Measurements from ENCODE around the gene ATOH8.

The ATOH8 gene

GRCh38 chr2:85736456-85737355 is 17.1 kb upstream of the ATOH8 start:
- DNase-seq (ENCODE audit: low spot score), result no peak

- no peak for DNase-seq (ENCODE audit: low spot score)
Observed at GRCh38 chr2:85737481-85737880, 16.3 kb upstream of the ATOH8 start.

DNA sequence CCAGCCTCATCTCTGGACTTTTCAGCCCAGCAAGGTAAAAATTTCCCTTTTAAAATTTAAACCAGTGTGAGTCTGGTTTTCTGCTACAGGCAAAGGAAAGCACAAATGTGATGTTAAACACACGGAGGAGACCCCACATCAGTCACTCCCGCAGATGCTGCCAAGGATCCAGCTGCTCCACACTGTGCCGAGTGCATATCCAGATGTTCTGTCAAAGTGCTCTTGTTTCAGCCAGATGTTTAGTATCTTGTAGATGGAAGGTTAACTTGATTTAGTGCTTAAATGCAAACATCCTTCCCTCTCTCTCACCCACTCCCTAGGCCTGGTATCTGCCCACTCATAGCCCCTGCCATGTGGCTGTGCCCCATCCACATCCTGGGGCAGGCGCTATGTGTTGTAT is 15.8 kb upstream of the ATOH8 start:
- DNase-seq (ENCODE audit: low spot score), result no peak

DNA sequence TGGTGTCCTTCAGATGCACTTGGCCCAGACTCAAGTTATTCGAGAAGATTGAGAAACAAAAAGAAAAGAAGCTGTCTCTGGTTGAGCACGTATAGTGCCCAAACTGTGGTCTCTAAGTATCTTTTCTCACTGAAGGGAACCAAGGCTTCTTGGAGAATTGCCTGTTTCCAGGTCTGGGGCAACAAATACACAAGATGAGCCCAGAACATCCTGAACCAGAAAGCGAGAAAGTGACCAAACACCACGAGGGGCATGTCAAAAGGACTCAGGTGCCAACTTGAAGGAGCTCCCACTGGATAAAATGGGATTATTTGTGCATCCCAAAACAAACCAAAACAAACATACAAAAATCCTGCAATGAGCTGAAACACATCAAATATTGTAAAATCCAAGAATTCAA is 13.6 kb upstream of the ATOH8 start:
- no peak for DNase-seq (ENCODE audit: low spot score)

DNA sequence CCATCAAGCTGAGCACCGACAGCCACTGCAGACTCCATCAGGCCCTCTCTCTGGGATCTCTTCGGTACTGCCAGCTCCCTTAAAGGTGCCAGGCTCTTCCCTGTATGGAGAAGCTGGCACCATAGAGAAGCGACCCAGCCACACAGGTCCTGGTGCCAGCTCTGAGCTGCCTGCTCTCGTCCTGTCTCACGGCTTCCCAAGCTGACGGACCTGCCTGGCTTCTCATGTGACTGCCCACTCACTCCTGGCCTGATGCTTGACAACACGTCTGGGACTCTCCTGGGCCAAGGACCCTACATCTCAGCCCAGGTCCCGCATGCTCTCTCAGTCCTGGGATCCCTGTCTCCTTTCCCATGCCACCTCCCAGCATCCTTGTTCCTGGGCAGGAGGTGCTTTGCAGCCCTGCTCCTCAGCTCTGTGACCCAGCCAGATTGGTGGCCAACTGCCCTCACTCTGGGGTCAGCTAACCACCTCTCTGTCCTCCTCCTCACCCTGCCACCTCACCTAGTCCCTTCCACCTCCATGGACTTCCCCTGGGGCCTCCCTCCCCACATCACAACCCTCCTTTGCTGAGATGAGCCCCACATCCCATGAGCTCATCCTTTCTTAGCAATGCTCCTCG is 12.5 kb upstream of the ATOH8 start:
- no peak for DNase-seq (ENCODE audit: low spot score)

GRCh38 chr2:85741833-85742455 is 11.8 kb upstream of the ATOH8 start:
- DNase-seq (ENCODE audit: low spot score), result no peak

GRCh38 chr2:85743304-85743978 is 10.3 kb upstream of the ATOH8 start:
- DNase-seq (ENCODE audit: low spot score), result no peak

GRCh38 chr2:85744055-85744454 is 9.7 kb upstream of the ATOH8 start:
- no peak for DNase-seq (ENCODE audit: low spot score)

DNA sequence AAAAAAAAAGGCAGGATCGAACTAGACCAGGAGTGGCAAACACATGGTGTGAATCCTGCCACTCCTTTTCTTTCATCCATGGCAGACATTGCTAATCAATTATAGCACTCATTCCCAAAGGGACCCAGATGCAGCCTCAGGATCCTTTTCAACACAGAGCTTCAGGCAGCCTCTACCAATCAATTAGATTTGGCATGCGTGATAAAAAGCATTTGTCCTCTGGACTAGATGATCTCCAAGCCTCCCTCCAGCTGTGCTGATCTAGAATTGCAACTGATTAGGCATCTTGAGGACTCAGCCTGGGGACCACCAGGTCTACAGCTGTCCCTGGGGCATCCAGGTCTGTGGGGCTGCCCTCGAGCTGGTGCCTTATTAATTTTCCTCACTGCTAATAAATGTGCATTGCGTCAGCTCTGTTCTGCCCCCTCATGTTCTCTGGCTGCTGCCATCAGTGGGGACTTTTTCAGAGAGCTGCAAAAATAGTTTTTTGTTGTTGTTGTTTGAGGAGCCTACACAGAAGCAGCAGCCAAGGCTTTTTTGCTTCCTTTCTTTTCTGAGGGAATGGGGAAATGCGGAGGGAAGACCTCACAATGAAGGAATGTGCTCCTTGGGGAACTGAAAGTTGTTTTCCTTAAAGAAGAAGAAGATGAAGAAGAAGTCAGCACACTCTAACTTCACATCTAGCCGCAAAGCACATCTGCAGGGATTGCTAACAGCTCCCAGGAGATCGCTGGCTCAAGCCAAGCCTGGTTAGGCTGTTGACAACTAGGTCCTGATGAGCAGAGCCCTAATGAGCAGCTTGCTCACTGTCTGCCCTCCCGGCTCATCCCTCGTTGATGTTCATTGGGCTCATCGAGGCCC is 8.8 kb upstream of the ATOH8 start:
- no peak for DNase-seq (ENCODE audit: low spot score)

- no peak for DNase-seq (ENCODE audit: low spot score)
Observed at GRCh38 chr2:85745619-85746018, 8.2 kb upstream of the ATOH8 start.

DNA sequence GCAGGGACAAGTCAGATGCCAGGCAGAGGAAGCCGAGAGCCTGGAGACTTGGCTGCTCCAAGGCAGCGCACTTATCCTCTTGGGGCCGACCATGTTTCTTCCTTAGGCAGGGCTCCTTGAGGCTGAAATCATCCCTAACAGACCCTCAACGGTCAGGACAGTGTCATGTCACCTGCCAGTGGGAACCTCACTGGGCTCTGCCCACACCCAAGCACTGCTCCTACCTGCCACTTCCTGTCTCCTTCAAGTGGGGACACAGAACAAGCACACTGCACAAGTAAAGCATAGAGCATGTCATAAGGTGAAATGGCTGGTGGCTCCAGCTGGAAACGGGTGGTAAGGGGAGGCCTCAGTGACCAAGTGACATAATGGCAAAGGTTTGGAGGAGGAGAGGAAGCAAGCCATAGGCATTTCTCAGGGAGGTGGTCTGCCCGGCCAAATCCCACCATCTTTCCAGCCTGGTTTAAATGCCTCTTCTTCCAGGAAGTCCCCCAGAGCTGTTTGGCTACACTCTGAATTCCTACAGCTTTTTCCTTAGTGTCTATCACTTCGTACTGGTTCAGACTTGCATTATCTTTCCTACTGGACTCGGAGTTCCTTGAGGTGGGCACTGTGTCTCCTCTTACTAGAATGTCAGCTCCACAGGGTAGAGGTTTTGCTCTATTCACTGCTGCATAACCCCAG is 7.3 kb upstream of the ATOH8 start:
- no peak for DNase-seq (ENCODE audit: low spot score)

GRCh38 chr2:85747441-85747840 is 6.3 kb upstream of the ATOH8 start:
- DNase-seq (ENCODE audit: low spot score), result no peak

GRCh38 chr2:85748039-85748734 is 5.6 kb upstream of the ATOH8 start:
- no peak for DNase-seq (ENCODE audit: low spot score)

DNA sequence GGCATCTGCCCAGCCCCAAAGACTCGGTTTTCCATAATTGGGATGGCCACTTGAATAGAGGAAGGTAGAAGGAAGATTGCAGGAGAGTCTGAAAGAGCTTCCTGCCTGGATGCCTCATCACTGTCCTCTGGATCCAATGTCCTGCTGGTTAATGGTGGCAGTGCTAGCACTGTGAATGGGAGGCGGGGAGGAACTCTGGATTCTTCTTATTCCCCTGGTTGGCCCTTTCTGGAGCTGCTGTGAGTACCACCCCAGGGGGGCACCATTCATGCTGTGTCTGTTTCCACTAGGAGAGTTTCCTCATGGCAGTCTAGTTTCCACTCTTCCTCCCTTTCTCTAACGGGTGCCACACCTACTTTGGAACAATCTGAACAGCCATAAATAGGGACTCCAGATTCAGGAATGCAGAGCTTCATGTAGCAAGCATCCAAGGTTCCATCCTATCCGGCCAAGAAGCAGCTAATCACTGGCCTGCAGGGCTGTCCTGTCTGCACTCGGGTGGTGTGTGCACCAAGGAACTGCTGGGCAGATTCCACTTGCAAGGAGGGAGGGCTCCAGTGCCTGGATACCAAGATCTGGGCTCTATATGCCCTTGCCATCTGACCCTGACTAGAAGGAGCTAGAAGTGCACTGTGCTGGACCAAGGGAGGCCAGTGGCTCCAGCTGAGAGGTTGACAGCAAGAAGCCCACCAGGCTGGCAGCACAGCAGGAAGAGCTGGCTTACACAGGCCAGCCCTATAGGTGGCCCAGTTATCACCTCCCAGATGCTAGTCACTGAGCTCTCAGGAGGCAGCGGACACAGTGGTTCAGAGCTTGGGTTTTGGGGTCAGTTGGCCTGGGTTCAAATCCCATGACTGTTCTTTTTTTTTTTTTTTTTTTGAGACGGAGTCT is 4.6 kb upstream of the ATOH8 start:
- no peak for DNase-seq (ENCODE audit: low spot score)

DNA sequence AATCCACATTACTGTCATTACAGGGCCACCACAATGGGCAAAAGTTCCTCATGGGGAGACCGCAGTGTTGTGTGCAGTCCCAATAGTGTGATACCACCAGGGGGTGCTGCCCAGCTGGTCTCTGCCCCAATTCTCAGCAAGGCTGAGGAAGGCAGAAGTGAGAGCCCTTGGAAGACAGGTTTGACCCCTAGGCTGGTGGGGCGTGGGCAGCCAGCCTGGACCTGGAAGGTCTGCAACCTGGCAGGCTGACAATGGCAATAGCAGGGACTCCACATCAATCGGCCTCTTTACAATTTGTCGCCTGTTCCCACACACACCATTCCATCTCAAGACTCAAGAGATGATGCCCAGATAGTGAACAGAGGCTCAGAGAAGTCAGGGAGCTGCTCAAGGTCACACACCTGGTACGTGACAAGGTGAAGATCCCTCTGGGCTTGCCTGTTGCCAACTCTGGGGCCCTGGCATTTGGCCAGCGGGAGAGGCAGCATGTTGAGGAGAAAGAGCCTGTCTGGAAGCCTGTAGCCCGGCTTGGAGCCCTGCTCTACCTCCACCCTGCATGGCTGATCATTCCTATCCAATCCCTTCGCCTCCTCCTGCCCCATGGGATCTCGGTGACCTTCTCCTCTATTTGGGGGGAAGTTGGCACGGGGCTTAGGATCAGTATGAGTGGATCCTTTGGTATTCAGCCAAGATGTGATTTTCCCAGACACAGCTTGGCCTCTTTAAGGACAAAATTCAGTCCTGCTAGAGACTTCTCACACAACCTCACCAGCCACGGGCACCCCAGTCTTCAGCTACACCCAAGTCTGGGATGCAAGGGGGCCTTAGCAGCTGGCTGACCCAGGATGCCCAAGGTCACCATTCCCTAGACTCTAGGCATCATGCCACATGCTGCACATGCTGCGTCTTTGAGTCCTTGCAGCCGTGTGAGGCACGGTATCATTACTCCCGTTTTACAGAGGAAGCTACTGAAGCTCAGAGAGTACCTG is 2.9 kb upstream of the ATOH8 start:
- peak; percentile 34 for DNase-seq (ENCODE audit: low spot score)

GRCh38 chr2:85751627-85752026 is 2.2 kb upstream of the ATOH8 start:
- no peak for DNase-seq (ENCODE audit: low spot score)

- DNase-seq (ENCODE audit: low spot score), result no peak
Observed at GRCh38 chr2:85753035-85753524, 711 bp upstream of the ATOH8 start.

All from CD4-positive, alpha-beta T cell treated with Interleukin-15 for 4 hours (primary cell).